Measurements from ENCODE around the gene C11orf91. TPM values are rescaled to one million over a fixed set of nuclear protein-coding genes. Genes with fewer than 3 reads are reported as not detected.
"Not testable (repeated sequence)": the region's sequence is repeated elsewhere in the genome, so short reads cannot be mapped to it uniquely, and the experiment has no call there.

C11orf91 gene
- total RNA-seq, 1 donor from 2014 or later, result 0.66 TPM

DNA sequence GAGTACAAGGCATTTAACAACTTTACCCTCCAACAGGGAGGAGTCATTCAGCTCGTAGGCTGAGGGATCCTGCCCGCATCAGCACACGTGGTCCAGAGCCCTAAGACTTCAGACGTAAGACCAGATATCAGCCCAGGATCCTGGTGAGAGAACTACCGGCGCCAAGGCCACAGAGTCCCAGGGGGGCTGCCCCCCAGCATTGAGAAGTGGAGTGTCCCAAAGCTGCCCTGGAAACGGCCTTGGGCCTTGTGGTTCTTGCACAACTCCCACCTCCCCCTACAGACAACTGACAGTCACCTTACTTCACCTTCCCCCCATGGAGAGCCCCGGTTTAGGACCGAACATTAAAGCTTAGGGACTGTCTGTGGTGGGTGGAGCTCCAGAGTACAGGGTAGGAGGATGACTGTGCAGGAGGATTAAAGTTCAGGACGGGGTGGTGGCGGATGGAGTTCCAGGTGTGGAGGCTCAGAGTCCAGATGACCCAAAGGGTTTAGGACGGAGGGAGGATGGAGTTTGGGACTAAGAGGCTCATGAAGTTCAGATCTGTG lies 1.0 kb downstream of the C11orf91 start:
- intact Hi-C loops (cut with micrococcal nuclease), result loop anchor here (1.0 to 10.0 kb wide), 13 partner anchors 17 to 1217 kb away; partner anchors contain the start of genes ABTB2, APIP, CAT and CD59

DNA sequence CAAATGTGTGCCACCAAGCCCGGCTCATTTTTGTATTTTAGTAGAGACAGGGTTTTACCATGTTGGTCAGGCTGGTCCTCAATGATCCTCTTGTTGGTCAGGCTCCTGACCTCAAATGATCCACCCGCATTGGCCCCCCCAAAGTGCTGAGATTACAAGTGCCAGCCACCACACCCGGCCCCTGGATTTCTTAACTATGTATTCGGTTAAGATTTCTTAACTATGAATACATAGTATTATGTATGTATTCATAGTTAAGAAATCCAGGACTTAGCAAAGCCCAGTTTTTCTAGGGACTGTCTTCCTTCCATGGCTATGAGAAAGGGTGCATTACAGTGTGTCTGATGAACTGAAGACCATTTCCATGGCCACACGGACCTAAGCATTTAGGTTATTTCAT lies 1.7 kb downstream of the C11orf91 start:
- intact Hi-C loops (cut with micrococcal nuclease), result no loop called here

DNA sequence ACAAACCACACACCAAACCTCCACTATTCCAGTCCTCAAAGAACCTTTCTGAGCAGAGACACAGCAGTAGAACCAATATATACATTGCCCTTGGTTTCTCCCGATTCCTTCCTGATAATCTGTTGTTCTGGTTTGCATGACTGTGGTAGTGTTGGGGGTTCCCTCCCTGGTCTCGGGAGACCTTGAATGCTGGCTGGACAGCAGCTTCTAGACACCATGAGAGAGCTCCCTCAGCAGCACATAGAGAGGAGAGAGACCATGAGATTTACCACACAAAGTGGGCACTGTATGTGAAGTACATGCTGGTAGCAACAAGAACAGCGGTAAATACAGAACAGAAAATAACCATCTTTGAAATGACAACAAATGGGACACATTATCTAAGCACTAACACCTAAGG lies 2.6 kb downstream of the C11orf91 start:
- intact Hi-C loops (cut with micrococcal nuclease), result no loop called here

- intact Hi-C loops (cut with micrococcal nuclease), result no loop called here
These were observed 3.5 kb downstream of the C11orf91 start for GRCh38 chr11:33696931-33697638.

GRCh38 chr11:33696411-33696810 lies 4.2 kb downstream of the C11orf91 start:
- intact Hi-C loops (cut with micrococcal nuclease), result no loop called here

DNA sequence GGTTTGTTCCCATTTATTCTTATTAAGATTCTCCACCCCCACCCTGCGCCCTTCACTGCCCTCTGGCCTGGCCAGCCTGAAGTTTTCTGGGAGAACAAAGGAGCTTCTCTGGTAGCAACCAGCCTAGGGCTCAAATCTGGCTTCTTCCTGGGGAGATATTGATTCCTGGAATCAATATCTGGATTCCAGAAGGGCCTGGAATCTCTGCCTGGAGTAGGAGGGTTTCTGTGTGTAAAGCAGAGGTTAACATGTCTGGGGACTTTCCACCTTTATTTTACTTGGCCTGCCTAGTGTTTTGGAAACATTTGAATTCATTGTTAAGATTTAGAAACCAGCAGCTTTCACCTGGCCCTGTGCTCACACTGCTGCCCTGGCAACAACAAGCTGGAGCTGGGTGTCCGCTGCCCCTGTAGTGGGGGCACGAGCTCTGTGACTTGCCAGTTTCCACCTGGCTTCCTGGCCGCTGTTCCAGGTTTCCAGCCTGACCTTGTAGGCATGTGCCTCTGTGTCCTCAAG lies 5.5 kb downstream of the C11orf91 start:
- intact Hi-C loops (cut with micrococcal nuclease), result no loop called here

DNA sequence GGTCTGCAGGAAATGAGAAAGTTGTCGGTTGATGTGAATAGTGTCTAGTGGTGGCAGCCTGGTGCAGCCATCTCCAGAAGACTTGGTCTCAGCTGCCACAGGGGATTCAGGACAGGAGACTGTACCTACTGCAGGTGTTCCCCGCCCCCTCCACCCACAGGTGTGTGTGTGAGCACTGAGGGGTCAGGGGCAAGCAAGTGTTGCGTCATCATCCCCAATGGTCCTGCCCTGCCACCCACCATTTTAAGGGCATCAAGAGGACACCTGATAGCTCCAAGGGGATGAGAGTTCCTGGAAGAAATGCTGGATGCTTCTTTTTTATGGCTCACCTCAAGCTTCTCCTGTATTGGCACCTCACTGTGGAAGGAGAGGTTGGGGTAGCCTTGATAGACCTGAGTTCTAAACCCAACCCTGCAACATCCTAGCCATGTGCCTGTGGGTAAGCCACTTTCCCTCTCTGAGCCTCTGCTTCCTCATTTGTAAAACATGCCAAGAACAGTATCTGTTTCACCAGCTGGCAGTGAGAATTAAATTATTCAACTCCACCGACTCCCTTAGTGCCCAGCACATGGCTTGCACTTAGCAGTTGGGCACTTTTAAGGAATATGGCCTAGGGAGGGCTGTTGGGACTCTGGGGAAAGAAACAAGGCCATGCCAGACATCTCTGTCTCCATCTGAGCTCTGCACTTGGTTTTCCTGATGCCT lies 6.1 kb downstream of the C11orf91 start:
- intact Hi-C loops (cut with micrococcal nuclease), result loop anchor here (5.0 kb wide), 1 partner anchor 152 kb away; no protein-coding TSS in a partner anchor

DNA sequence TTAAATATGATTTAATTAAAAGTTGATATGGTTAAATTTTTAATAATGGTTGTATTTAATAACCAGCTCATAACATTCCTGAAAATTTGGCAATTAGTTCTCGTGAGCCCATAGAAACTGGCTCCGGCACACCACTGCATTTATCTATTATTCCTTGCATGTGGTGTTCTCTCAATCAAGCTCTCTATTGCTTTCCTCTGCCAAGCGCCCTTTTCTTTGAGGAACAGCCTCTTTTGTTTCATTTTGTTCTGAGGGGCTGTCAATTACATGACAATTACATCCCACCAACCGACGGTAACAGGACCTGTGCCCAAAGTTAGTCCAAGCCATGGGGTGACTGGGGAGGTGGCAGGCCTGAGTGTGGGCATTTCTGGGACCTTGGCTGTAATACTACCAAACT lies 8.1 kb downstream of the C11orf91 start:
- intact Hi-C loops (cut with micrococcal nuclease), result loop anchor here (5.0 kb wide), 1 partner anchor 150 kb away; no protein-coding TSS in a partner anchor

DNA sequence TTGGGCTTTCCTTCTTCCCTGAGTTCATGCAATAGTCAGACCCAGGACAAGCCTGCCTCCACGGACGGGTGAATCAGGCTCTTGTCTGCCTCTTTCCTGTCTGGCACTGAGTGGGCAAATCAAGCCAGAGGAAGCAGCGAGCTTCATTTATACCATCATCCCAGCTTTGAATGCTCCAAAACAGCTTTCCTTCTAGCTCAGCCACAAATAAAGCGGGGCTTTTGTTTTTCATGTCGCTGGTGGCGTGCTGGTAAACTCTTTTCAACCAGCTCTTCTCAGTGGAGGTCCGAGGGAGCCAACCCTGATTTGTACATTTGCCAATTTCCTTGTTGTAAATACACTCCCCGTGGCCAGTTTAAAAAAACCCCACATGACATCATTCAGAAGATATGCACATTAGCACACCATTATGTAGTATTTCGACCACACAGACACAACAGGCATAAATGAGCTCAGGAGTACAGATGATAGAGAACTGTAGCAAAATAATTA lies 8.6 kb downstream of the C11orf91 start:
- intact Hi-C loops (cut with micrococcal nuclease), result loop anchor here (5.0 kb wide), 1 partner anchor 150 kb away; no protein-coding TSS in a partner anchor

GRCh38 chr11:33691066-33691864 lies 9.4 kb downstream of the C11orf91 start:
- intact Hi-C loops (cut with micrococcal nuclease), result loop anchor here (5.0 kb wide), 1 partner anchor 149 kb away; no protein-coding TSS in a partner anchor

- intact Hi-C loops (cut with micrococcal nuclease), result loop anchor here (5.0 kb wide), 1 partner anchor 148 kb away; no protein-coding TSS in a partner anchor
These were observed 10.1 kb downstream of the C11orf91 start for GRCh38 chr11:33690290-33691065.

- intact Hi-C loops (cut with micrococcal nuclease), result no loop called here
These were observed 11.1 kb downstream of the C11orf91 start for GRCh38 chr11:33689501-33689900.

DNA sequence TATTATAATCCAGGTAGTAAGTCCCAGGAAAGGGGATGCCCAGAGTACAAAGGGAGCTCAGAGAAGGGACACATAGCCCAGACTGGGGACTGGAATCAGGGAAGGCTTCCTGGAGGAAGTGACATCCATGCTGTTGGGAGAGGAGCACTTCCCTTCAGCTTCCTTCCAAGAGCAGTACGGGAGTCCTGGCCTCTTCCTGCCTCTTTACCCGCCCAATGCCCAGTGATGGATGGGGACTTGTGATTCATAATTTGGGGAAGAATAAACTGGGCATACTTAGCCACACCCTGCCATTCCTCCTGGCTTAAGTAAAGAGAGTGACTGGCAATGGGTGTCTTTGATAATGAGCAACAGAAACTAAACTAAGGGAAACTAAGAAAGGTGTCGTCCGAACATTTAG lies 11.5 kb downstream of the C11orf91 start:
- intact Hi-C loops (cut with micrococcal nuclease), result no loop called here

GRCh38 chr11:33687733-33688479 lies 12.7 kb downstream of the C11orf91 start:
- intact Hi-C loops (cut with micrococcal nuclease), result loop anchor here (1.0 kb wide), 2 partner anchors 326 to 522 kb away; no protein-coding TSS in a partner anchor

GRCh38 chr11:33685082-33685481 lies 15.5 kb downstream of the C11orf91 start:
- intact Hi-C loops (cut with micrococcal nuclease), result no loop called here

DNA sequence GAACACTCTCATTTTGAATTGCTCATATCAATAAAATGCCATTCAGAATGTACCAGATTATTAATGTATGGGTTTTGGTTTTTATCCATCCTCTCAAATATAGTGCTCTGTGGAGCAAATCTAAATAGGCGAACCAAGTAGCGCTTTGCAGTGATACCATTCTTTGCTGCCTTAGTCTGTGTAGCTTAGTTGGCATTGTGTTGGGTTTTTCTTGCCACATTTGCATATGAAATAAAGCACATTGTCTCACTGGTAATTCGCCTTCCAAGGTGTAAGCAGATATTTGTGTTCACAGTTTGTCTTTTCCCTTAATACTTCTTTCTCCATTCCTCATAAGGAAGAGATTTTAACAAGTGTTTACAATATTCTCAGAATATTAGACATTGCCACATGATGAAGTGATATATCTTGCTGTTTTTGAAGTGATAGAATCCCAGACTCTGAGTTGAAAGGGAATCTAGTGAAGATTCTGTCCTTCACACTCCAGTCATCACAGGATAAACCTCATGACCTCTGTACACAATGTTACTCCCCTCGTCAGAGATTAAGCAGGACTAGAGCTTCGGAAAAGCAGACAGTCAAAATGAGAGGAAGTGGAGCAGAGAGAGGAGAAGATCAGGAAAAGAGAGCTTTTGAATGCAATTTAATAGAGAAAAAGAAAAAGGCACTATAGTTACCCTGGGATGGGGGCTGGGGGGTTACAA lies 16.5 kb downstream of the C11orf91 start:
- intact Hi-C loops (cut with micrococcal nuclease), result no loop called here

GRCh38 chr11:33682446-33682845 lies 18.2 kb downstream of the C11orf91 start:
- intact Hi-C loops (cut with micrococcal nuclease), result no loop called here

- intact Hi-C loops (cut with micrococcal nuclease), result no loop called here
These were observed 18.6 kb downstream of the C11orf91 start for GRCh38 chr11:33682019-33682418.

DNA sequence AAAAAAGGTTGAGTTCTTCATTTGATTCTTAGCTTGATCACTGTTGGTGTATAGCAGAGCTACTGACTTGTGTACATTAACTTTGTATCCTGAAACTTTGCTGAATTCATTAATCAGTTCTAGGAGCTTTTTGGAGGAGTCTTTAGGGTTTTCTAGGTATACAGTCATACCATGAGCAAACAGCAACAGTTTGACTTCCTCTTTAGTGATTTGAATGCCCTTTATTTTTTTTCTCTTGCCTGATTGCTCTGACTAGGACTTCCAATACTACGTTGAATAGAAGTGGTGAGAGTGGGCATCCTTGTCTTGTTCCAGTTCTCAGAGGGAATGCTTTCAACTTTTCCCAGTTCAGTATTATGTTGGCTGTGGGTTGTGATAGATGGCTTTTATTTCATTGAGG lies 22.0 kb downstream of the C11orf91 start:
- intact Hi-C loops (cut with micrococcal nuclease), result not testable (repeated sequence)
